HG03565 (cell line): ENCODE measurements around the gene TSPEAR.

ENCODE experiments used
- ATAC-seq: cut with Tn5 transposase; IDR thresholded peaks from one replicate; pipeline ENCODE4 v1.9.1; 2021; ENCODE audit warnings: mild to moderate bottlenecking, moderate library complexity; ENCODE audit not compliant: unreplicated experiment

TSPEAR gene

GRCh38 chr21:44741921-44742320, 30.5 kb upstream of the TSPEAR start:
- no peak for ATAC-seq

- ATAC-seq = no peak
Measured at GRCh38 chr21:44740742-44741141, 29.4 kb upstream of the TSPEAR start.

DNA sequence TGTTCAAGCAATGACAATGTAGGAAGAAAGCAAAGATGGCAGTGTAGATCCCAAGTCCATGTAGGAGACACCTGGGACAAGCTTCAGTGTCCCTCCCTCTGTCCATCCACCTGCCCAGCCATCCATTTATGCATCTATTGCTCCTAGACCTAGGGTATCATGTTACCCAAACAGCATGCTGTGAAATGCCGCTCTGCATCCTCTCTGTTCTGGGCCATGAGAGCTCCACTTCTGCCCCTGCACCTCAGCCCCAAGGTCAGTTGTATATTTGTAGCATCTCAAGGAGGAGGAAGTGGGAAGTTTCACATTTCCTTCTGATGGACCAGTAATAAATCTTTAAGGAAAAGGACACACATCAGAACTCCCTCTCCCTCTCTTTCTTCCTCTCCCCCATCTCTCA, 27.9 kb upstream of the TSPEAR start:
- no peak for ATAC-seq

DNA sequence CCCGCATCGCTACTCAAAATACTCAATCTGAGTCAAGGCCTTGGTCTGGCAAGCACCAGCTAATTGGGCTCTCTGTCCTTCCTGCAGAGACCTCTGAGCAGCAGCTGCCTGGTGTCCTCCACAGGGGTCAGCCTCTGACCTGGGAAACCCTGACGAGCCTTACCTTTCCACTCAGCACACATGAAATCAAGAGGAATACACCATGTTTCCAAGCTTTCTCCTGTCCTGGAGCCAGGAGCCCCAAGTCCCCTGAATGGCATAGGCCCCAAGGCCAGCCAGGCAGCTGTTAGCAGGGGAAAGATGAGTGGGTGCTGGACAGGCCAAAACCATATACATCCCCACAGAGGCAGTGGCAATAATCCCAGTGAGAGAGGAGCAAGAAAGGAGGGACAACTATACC, 27.2 kb upstream of the TSPEAR start:
- ATAC-seq = no peak

- ATAC-seq = no peak
Measured at GRCh38 chr21:44737706-44738354, 26.5 kb upstream of the TSPEAR start.

DNA sequence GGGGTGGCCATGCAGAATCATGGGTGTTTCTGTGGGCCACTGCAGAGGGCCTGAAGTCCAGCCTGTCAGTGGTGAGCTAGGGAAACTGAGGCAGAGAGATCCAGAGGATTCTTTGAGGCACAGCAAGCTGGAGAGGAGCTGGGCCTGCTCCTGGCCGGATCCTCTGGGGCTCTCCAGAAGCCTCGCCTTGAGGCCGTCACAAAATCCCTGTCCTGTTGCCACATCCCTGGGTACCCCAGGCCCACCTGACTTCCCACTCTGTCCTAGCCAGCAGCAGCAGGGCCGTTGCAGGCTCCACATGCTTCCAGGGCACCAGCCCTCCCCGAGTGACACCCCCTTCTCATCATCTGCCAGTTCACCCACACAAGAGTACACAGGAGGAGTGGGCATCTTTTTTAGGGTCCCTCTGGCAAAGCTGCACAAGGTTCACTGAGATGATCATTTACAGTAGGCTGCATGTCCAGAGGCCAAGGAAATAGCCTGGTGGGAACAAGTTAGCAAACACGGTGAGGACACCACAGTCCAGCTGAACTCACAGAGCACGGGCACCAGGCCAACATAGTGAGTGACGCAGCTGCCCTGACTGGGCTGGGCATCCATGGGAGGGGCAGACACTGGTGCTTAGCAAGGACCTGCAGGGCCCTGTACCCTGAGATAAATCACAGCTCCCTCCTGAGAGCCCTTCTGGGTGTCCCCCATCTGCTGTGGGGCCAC, 25.1 kb upstream of the TSPEAR start:
- ATAC-seq = no peak

GRCh38 chr21:44735821-44736220, 24.4 kb upstream of the TSPEAR start:
- ATAC-seq = no peak

DNA sequence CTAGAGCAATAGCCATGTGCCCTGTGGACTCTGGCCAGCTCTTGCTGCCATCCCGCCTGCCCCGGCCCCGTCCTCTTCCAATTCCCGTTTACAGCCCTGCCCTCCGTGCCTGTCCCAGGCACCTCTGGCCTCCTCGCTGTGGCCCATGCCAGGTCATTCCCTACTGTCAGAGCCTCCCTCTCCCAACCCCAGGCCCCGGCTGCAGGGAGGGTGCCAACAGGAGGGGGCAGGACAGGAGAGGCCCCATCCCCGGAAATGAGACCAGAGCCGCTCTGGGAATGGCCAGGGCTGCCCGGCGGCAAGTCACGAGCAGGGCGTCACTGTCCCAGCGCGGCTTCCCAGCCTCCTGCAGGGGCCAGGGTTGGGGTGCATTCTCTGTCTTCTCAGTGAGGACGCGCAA, 23.5 kb upstream of the TSPEAR start:
- no peak for ATAC-seq

GRCh38 chr21:44734026-44734745, 22.8 kb upstream of the TSPEAR start:
- no peak for ATAC-seq

- no peak for ATAC-seq
Measured at GRCh38 chr21:44732956-44733355, 21.6 kb upstream of the TSPEAR start.

- no peak for ATAC-seq
Measured at GRCh38 chr21:44732263-44732662, 20.9 kb upstream of the TSPEAR start.

DNA sequence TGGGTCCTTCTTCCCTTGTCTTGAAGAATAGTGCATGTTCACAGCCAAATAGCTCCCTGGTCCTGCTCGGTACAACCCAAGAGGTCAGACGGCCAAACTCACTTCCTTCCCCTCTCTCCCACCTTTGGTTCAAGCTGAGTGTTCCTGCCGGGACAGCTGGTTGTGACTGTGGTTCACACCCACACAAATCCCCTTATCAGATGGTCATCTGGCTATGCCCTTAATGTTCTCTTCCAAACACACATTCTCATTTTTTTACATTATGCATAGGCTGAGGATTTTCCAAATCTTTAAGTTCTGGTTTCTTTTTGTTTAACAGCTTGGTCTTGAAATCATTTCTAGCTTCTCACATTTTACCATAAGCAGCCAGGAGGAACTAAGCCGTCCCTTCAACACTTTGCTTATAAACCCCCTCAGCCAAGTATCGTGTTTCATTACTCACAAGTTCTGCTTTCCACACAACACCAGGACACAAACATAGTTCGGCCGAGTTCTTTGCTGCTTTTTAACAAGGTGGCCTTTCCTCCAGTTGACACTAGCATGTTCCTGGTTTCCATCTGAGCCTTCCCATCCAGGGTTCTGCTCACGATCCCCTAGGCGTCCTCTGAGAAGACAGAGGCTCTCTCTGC, 19.7 kb upstream of the TSPEAR start:
- ATAC-seq = no peak

- ATAC-seq = no peak
Measured at GRCh38 chr21:44730028-44730395, 18.6 kb upstream of the TSPEAR start.

DNA sequence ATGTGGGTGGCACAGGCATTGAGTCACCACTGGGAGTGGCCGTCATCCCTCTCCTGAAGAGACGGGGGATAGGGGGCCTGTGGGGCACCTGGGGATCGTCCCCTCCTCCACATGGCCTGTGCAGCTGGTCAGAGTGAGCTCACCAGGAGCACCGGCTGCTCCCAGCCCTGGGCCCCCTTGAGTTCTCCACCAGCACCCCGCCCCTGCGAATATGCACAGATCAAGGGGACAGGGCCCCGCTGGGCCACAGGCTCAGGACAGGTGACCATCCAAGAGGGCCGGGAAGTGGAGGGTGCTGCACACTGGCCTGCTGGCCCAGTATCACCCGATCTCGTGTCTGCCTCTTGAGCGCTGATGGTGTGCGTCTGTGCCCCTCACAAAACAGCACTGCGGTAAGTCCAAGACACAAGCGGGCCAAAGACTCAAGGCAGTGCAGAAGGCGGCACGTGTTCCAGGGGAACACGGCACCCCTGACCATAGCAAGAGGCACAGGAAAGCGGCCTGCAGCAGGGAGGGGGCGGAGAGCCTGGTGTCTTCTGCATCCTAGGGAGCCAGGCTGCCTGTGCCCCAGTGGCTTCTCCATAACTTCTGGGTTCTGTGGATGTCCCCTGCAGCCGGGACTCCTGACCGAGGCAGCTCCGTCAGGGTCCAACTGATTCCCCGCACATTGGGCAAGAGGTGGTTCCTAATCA, 18.1 kb upstream of the TSPEAR start:
- no peak for ATAC-seq

DNA sequence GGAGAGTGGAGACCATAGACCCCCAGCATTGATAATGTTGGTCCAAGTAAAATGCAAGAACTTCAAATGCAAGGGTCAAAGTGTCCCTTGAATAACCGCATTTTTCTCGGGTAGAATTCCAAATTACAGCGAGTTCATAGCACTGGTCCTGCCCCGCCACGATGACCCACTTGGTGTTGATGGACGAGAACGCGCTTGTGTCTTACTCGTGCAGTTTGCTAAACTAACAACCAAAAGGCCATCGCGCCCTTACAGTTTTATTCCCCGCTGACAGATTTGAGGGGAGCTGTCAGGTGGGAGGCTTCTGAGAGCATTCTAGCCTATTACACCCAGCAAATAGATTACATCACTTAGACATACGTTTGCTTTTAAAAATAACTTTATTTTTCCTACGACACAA, 17.3 kb upstream of the TSPEAR start:
- no peak for ATAC-seq

DNA sequence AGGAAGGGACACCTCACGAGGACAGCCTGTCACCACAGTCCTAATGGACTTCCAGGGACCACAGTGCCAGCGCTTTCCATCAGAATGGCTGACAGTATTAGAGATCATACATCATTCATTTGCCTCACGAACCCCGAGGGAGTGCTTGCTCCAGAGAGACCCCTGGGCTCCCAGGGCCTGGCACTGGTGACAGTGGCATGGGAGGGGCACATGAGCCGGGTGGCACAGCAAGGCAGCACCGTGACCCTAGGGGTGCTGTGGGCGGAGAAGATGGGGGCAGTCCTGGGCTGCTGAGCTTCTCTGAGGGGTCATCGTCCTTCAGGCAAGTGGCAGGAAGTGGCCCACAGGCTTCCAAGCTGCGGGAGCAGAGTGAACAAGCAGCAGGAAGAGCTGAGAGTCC, 16.4 kb upstream of the TSPEAR start:
- no peak for ATAC-seq

- ATAC-seq = no peak
Measured at GRCh38 chr21:44727321-44727720, 15.9 kb upstream of the TSPEAR start.

- no peak for ATAC-seq
Measured at GRCh38 chr21:44726826-44727225, 15.5 kb upstream of the TSPEAR start.

GRCh38 chr21:44724926-44725325, 13.6 kb upstream of the TSPEAR start:
- no peak for ATAC-seq

GRCh38 chr21:44724196-44724595, 12.8 kb upstream of the TSPEAR start:
- ATAC-seq = no peak
